Suppressor macrophage (primary cell): ENCODE measurements around the gene SP9.

Experiments
- DNase-seq, 4 experiments: peaks; one replicate each; pipeline ENCODE4 v3.0.0-alpha.2; 2020 to 2022
- total RNA-seq, 17 experiments: gene quantifications; one replicate each; lab custom pipeline; 2026; ENCODE audit warnings: mixed read lengths in 6 of 17, inconsistent platforms in 3 of 17; lab: John Stamatoyannopoulos, UW

SP9 gene
- total RNA-seq, result 0 to 1.4 (median 0) reads per million in 17 experiments

GRCh38 chr2:174334781-174335251 is at the start of gene SP9:
Gene SP9, plus strand, starts transcription at chr2:174334954. Its CDS starts 139 bp downstream, at chr2:174335093.
- peak in 3 of 4 experiments; percentile 47 to 66 (median 62) for DNase-seq

GRCh38 chr2:174286172-174286571 is 48.6 kb upstream of the SP9 start:
- no peak for DNase-seq

GRCh38 chr2:174292908-174293307 is 41.8 kb upstream of the SP9 start:
- DNase-seq, result no peak

- no peak for DNase-seq
Measured at GRCh38 chr2:174300114-174300513, 34.6 kb upstream of the SP9 start.

- peak in 1 of 4 experiments; percentile 14 for DNase-seq
Measured at GRCh38 chr2:174312581-174313234, 22.0 kb upstream of the SP9 start.

- DNase-seq, result no peak
Measured at GRCh38 chr2:174322149-174322548, 12.6 kb upstream of the SP9 start.

GRCh38 chr2:174322746-174323145 is 12.0 kb upstream of the SP9 start:
- DNase-seq, result no peak

GRCh38 chr2:174324530-174324929 is 10.2 kb upstream of the SP9 start:
- no peak for DNase-seq

GRCh38 chr2:174325373-174326160 is 9.2 kb upstream of the SP9 start:
- DNase-seq, result peak; percentile 56 to 65 (median 62)

GRCh38 chr2:174326161-174327020 is 8.4 kb upstream of the SP9 start:
- peak; percentile 59 to 67 (median 64) for DNase-seq

GRCh38 chr2:174327021-174327840 is 7.5 kb upstream of the SP9 start:
- peak in 2 of 4 experiments; percentile 23 to 37 for DNase-seq

GRCh38 chr2:174327841-174328113 is 7.0 kb upstream of the SP9 start:
- DNase-seq, result no peak

GRCh38 chr2:174328114-174328960 is 6.4 kb upstream of the SP9 start:
- DNase-seq, result no peak

GRCh38 chr2:174328961-174329715 is 5.6 kb upstream of the SP9 start:
- no peak for DNase-seq

GRCh38 chr2:174330945-174331594 is 3.7 kb upstream of the SP9 start:
- DNase-seq, result no peak

- DNase-seq, result no peak
Measured at GRCh38 chr2:174331595-174332216, 3.0 kb upstream of the SP9 start.

GRCh38 chr2:174332217-174332963 is 2.4 kb upstream of the SP9 start:
- DNase-seq, result peak in 1 of 4 experiments; percentile 14

- no peak for DNase-seq
Measured at GRCh38 chr2:174333017-174333371, 1.8 kb upstream of the SP9 start.
